ES-I3 (cell line): ENCODE results near the gene LIPC.
"Not testable (repeated sequence)": the region's sequence is repeated elsewhere in the genome, so short reads cannot be mapped to it uniquely, and the experiment has no call there.

Experiments used
- H3K36me3 ChIP-seq: 2 replicates; pipeline ENCODE4 v1.6.1; 2013; ENCODE audit warnings: mild to moderate bottlenecking, low read length, control low read depth, moderate library complexity; ENCODE audit not compliant: insufficient read depth
- H3K4me1 ChIP-seq: 2 replicates; pipeline ENCODE4 v1.6.1; 2013; ENCODE audit warnings: mild to moderate bottlenecking, control low read depth, low read length; ENCODE audit not compliant: insufficient read depth
- H3K9ac ChIP-seq: 2 replicates; pipeline ENCODE4 v1.6.1; 2013; ENCODE audit warnings: low read depth, mild to moderate bottlenecking, low read length, moderate library complexity
- H3K9me3 ChIP-seq: 2 replicates; pipeline ENCODE4 v1.6.1; 2013; ENCODE audit warnings: mild to moderate bottlenecking, low read length, moderate library complexity; ENCODE audit not compliant: control insufficient read depth, insufficient read depth

The LIPC gene

GRCh38 chr15:58594898-58595297 is 163.1 kb downstream of the LIPC start:
- Histone ChIP-seq H3K9ac (no peak overlapping the region), H3K36me3 (no peaks in the 10 kb centered on the region), H3K4me1 (peaks cover 7% of the 10 kb centered on the region; the same call in 1 of the 2 replicates), H3K9me3 (no peaks in the 10 kb centered on the region)

DNA sequence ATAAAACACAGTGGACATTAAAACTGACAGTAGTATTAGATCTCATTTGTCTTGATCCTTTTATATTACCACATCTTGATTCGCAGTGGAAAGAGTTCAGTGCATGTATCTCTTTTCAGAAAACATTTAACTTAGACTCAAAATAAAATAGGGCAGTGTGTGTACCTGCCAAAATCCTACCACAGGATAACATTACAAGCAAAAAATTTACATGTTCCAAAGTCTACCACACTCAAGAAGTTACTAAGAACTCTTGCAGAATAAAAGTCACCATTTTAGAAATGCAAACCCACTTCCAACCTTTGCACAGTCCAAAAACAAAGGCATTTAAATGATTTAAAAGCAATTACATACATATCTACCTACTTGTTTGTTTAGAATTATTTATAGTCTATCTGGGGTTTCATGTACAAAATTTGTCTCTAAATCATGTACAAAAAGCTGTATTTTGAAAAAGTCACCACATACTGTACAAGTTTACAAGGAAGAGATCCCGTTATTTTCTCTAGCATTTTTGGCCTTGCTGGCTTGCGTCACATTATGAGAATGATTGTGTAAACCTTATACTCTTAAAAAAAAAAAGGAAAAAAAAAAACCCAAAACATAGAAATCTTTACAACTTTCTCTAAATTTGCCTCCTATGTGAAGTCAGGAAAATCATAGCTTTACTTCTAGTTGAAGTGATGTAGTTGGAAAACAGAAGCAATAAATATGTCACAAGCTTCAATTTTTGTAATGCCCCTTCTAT is 163.9 kb downstream of the LIPC start:
- Histone ChIP-seq H3K9me3 (no peaks in the 10 kb centered on the region), H3K9ac (no peak overlapping the region), H3K36me3 (no peaks in the 10 kb centered on the region), H3K4me1 (peaks cover 7% of the 10 kb centered on the region; the same call in 1 of the 2 replicates)

DNA sequence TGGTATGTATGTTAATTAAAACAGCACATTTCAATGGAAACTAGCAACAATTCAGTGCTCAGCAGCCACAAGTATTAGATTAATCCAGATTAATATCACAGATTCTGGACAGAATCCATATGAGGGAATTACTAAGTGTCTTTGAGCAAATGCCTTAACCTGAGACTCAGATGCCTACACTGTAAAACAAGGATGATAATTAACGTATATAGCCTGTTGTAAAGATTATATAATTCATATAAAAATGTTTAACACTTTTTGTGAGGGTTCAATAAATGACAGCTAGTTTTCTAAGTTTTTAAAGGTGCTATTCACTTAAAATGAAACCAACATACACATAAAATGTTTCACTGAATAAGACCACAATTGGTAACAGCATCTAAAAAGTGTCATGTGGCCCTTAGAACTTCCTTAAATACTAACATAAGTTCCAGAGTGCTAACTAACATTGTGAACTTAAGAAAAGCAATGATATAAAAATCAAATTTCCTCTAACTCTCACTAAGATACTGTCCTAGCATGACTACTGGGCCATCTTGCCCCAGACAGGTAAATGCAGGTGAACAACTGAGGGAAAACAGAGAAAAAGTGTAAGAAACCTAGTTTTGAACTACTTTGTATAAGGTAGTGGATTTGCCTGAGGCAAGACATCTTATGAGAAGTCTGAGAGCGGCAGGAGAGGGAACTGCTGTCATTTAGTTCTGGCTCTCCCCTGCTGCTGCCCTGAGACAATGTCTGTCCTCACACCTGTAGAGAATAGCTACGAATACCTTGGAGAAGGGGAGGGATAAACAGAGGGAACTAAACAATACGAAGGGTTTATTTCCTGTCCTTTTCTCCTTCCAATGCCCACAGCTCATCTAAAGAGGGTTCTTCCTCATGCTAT is 166.4 kb downstream of the LIPC start:
- Histone ChIP-seq H3K9ac (no peak overlapping the region), H3K4me1 (peaks cover 7% of the 10 kb centered on the region; the same call in 1 of the 2 replicates), H3K36me3 (no peaks in the 10 kb centered on the region), H3K9me3 (no peaks in the 10 kb centered on the region)

DNA sequence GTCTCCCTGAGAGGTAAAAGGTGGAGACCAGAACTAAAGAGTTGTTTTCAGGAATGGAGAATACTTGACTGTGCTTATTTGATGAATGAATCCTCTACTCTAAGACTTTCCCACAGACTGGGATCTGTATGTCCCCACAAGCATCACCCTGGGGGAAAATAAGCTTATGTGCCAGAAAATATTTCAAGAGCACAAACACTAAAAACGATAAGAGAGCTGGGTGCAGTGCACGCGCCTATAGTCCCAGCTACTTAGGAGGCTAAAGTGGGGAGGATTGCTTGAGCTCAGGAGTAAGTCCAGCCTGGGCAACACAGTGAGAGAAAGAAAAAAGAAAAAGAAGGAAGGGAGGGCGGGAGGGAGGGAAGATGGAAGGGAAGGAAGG is 167.0 kb downstream of the LIPC start:
- H3K9me3 ChIP-seq: no peaks in the 10 kb centered on the region
- H3K4me1 ChIP-seq: peaks cover 7% of the 10 kb centered on the region; the same call in 1 of the 2 replicates
- no peaks in the 10 kb centered on the region for H3K36me3 ChIP-seq
- no peak overlapping the region for H3K9ac ChIP-seq

- H3K4me1 ChIP-seq: peaks cover 14% of the 10 kb centered on the region
- no peaks in the 10 kb centered on the region for H3K9me3 ChIP-seq
- no peak overlapping the region for H3K9ac ChIP-seq
- H3K36me3 ChIP-seq: no peaks in the 10 kb centered on the region
These were observed 171.0 kb downstream of the LIPC start for GRCh38 chr15:58602823-58603222.

DNA sequence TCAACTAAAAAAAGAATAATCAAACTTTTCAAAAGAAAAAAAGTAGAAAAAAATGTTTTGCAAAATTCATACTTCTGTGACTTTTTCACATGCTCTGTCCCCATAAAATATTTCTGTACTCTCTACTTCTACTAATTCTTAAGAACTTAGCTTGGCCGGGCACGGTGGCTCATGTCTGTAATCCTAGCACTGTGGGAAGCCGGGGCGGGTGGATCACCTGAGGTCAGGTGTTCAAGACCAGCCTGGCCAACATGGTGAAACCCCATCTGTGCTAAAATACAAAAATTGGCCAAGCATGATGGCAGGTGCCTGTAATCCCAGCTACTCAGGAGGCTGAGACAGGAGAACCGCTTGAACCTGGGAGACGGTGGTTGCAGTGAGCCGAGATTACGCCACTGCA is 172.1 kb downstream of the LIPC start:
- not testable (repeated sequence) for H3K36me3 ChIP-seq, H3K9ac ChIP-seq, H3K9me3 ChIP-seq, H3K4me1 ChIP-seq

GRCh38 chr15:58604455-58604923 is 172.7 kb downstream of the LIPC start:
- no peaks in the 10 kb centered on the region for H3K9me3 ChIP-seq
- H3K36me3 ChIP-seq: no peaks in the 10 kb centered on the region
- H3K4me1 ChIP-seq: peaks cover 8% of the 10 kb centered on the region
- H3K9ac ChIP-seq: no peak overlapping the region

GRCh38 chr15:58605931-58606530 is 174.2 kb downstream of the LIPC start:
- Histone ChIP-seq H3K9ac (no peak overlapping the region), H3K9me3 (no peaks in the 10 kb centered on the region), H3K4me1 (peaks cover 8% of the 10 kb centered on the region), H3K36me3 (no peaks in the 10 kb centered on the region)

DNA sequence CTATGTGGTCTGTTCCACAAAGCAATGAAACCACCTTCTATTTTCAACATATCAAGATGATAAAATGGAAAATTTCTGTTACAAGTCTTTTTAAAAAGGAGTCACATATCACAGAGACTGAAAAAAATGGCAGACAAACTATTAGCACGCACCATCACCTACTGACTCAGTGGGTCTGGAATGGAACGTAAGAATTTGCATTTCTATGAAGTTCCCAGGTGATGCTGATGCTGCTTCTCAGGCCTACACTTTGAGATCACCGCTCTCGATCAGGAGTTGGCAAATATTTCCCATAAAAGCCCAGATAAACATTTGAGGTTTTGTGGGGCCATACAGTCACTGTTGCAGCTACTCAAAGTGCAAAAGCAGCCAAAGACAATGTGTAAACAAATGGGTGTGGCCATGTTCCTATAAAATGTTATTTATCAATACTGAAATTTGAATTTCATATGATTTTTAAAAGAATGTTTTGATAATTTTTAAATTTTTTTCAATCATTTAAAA is 174.8 kb downstream of the LIPC start:
- Histone ChIP-seq H3K9me3 (no peaks in the 10 kb centered on the region), H3K36me3 (no peaks in the 10 kb centered on the region), H3K9ac (no peak overlapping the region), H3K4me1 (peaks cover 8% of the 10 kb centered on the region)

- H3K36me3 ChIP-seq: no peaks in the 10 kb centered on the region
- H3K4me1 ChIP-seq: peaks cover 8% of the 10 kb centered on the region
- no peak overlapping the region for H3K9ac ChIP-seq
- H3K9me3 ChIP-seq: no peaks in the 10 kb centered on the region
These were observed 176.4 kb downstream of the LIPC start for GRCh38 chr15:58608129-58608590.

DNA sequence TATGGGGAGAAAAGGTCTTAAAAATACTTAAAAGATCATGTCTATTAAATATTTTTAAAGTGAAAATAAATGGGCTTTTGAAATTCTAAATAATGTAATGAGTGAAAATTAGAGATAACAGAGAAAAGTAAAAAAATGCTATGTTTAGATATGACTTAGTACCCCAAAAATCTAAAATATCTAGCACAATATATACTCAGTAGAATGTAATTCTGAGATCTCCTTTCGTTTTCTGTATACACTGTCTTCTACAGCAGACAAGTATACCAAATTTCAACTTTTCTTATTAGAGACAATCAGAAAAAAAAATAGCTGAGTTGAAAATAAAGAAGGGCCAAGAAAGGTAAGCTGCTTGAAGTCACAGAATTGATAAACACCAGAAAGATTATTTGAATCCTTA is 176.9 kb downstream of the LIPC start:
- H3K9me3 ChIP-seq: no peaks in the 10 kb centered on the region
- no peaks in the 10 kb centered on the region for H3K36me3 ChIP-seq
- H3K9ac ChIP-seq: no peak overlapping the region
- peaks cover 8% of the 10 kb centered on the region for H3K4me1 ChIP-seq

- no peak overlapping the region for H3K9ac ChIP-seq
- no peaks in the 10 kb centered on the region for H3K4me1 ChIP-seq
- no peaks in the 10 kb centered on the region for H3K36me3 ChIP-seq
- H3K9me3 ChIP-seq: 0 out of 2 replicates have a peak, but pooled peaks cover 2% of the 10 kb centered on the region
These were observed 180.2 kb downstream of the LIPC start for GRCh38 chr15:58611731-58612676.

DNA sequence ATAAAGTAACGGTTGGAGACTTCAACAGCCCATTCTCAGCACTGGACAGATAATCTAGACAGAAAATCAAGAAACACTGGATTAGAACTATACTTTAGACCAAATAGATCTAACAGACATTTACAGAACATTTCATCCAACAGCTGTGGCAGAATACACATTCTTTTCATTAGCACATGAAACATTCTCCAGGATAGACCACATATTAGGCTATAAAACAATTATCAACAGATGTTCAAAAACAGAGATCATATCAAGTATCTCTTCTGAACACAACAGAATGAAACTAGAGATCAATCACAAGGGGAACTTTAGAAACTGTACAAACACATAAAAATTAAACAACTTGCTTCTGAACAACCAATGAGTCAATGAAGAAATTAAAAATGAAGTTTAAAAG is 184.4 kb downstream of the LIPC start:
- peaks cover 2% of the 10 kb centered on the region; the same call in 1 of the 2 replicates for H3K9me3 ChIP-seq

More for the DNA sequence above, 184.4 kb downstream of the LIPC start:
- Histone ChIP-seq H3K9ac (no peak overlapping the region), H3K36me3 (no peaks in the 10 kb centered on the region), H3K4me1 (no peaks in the 10 kb centered on the region)
